ENCODE data around the gene GAS7.

GRCh38 chr17:10201680-10202079 lies 3.3 kb upstream of the GAS7 start:
- TF ChIP-seq ZNF423 (CRISPR knock-in tag; IDR thresholded peaks at IDR 0.05) (no peak), CTCF (IDR thresholded peaks at IDR 0.05) (no peak), ETV6 (CRISPR knock-in tag; IDR thresholded peaks at IDR 0.05) (no peak), JUN (CRISPR knock-in tag; IDR thresholded peaks at IDR 0.05) (no peak), ATF2 (CRISPR knock-in tag; IDR thresholded peaks at IDR 0.05; ENCODE audit: borderline replicate concordance, low read depth) (no peak), E2F4 (CRISPR knock-in tag; IDR thresholded peaks at IDR 0.05; ENCODE audit: borderline replicate concordance, low read depth) (no peak), CREM (CRISPR knock-in tag; IDR thresholded peaks at IDR 0.05) (no peak), ZNF121 (CRISPR knock-in tag; IDR thresholded peaks at IDR 0.05) (no peak), SP1 (CRISPR knock-in tag; conservative IDR thresholded peaks at IDR 0.05) (no peak), ZNF138 (CRISPR knock-in tag; conservative IDR thresholded peaks at IDR 0.05) (no peak), FOXK1 (CRISPR knock-in tag; IDR thresholded peaks at IDR 0.05) (no peak)

Data from WTC11 (cell line).